Gastrocnemius medialis (tissue), 4 donors: Measurements from ENCODE around the gene ERCC6L2.

Source experiments
- CTCF ChIP-seq, 5 experiments: fragments of 450-650 bp in 3 of 5; fragments of 200-600 bp in 2 of 5; sonication (generic) in 2 of 5; IDR thresholded peaks in 4 of 5; conservative IDR thresholded peaks in 1 of 5; 1 replicate in 4 of 5; 2 replicates in 1 of 5; pipeline ENCODE4 v1.5.1; 2016 to 2019; ENCODE audit warnings: antibody characterized with exemption in 5 of 5, mild to moderate bottlenecking in 3 of 5, moderate library complexity in 3 of 5
- POLR2A ChIP-seq, 2 donors: fragments of 450-650 bp; IDR thresholded peaks; one replicate each; pipeline ENCODE4 v1.6.1; 2017; ENCODE audit warnings: antibody characterized with exemption in 2 of 2, mild to moderate bottlenecking in 2 of 2, moderate library complexity in 2 of 2

GRCh38 chr9:95937131-95937530, 61.6 kb downstream of the ERCC6L2 start:
- TF ChIP-seq CTCF (IDR thresholded peaks at IDR 0.05 in 4 of 5, conservative IDR thresholded peaks at IDR 0.05 in 1 of 5) (no peak), POLR2A (IDR thresholded peaks at IDR 0.05) (no peak)
